Adrenal gland (tissue), 5 donors: ENCODE results near the gene TRIM66.

Source experiments
- CTCF ChIP-seq, 6 experiments: fragments of 450-650 bp in 4 of 6; fragments of 200-600 bp in 2 of 6; sonication (generic) in 1 of 6; IDR thresholded peaks; 1 replicate in 5 of 6; 2 replicates in 1 of 6; pipeline versions ENCODE4 v1.5.1 to v1.8.0; 2016 to 2021; ENCODE audit warnings: antibody characterized with exemption in 6 of 6, mild to moderate bottlenecking in 2 of 6, moderate library complexity in 1 of 6
- POLR2A ChIP-seq, 2 donors: fragments of 450-650 bp; IDR thresholded peaks; one replicate each; pipeline ENCODE4 v1.6.1; 2017; ENCODE audit warnings: antibody characterized with exemption in 2 of 2, mild to moderate bottlenecking in 2 of 2, moderate library complexity in 1 of 2
- donor health status: DM: no; HTN: no; CAD: no.

- TF ChIP-seq CTCF (IDR thresholded peaks at IDR 0.05) (no peak), POLR2A (IDR thresholded peaks at IDR 0.05) (no peak)
These were observed 44.2 kb downstream of the TRIM66 start for GRCh38 chr11:8638300-8638699.
